GM12878 (cell line): ENCODE measurements around the gene MYL3. TPM values are rescaled to one million over a fixed set of nuclear protein-coding genes. Genes with fewer than 3 reads are reported as not detected.

Source experiments
- ATAC-seq: fragments of 200-7000 bp; cut with Tn5 transposase; 3 replicates; pipeline ENCODE4 v1.9.1; 2020; ENCODE audit warnings: mild to moderate bottlenecking, moderate library complexity
- BruUV-seq: library from RNA; stranded (reverse); fragments of 400-500 nt; replicated peaks from 2 replicates; lab custom pipeline; 2021; lab: Mats Ljungman, UMichigan
- CTCF ChIA-PET: fragments of 300-600 bp; sonication (Branson Sonifier 250); formaldehyde crosslinking; extraction: SDS; loops from one replicate; lab custom pipeline; 2021; ENCODE audit warnings: inconsistent platforms; lab: Yijun Ruan, JAX
- POLR2A ChIA-PET: fragments of 350-600 bp; formaldehyde crosslinking; extraction: SDS; loops from one replicate; lab custom pipeline; 2021; ENCODE audit warnings: inconsistent platforms; lab: Charles Lee
- RAD21 ChIA-PET: fragments of 300-600 bp; sonication (Branson Sonifier 250); formaldehyde crosslinking; loops from one replicate; lab custom pipeline; 2023; ENCODE audit warnings: antibody characterized with exemption; ENCODE audit not compliant: unreplicated experiment; lab: Charles Lee
- SMC1A ChIA-PET: fragments of 300-600 bp; sonication (Branson Sonifier 250); formaldehyde crosslinking; loops from one replicate; lab custom pipeline; 2023; ENCODE audit not compliant: unreplicated experiment, uncharacterized antibody; lab: Charles Lee
- DNase-seq: peaks from one replicate; pipeline ENCODE4 v3.0.0-alpha.2; 2011; ENCODE audit warnings: low read depth, low spot score
- FAIRE-seq: peaks from 3 replicates; lab custom pipeline; 2011; peaks lifted over from hg19 to GRCh38; lab: Jason Lieb, UNC
- H2AFZ ChIP-seq: 2 replicates; pipeline ENCODE4 v1.6.0; 2011; ENCODE audit warnings: low read depth, low read length, control low read depth; ENCODE audit not compliant: control insufficient read depth
- H3K27ac ChIP-seq: 2 replicates; pipeline ENCODE4 v1.5.1; 2011; ENCODE audit warnings: control low read depth; ENCODE audit not compliant: control insufficient read depth, insufficient read depth
- H3K27me3 ChIP-seq, 2 experiments: replicated peaks in 1 of 2; 2 replicates each; pipeline versions ENCODE4 v1.6.0 to v1.6.1; 2011; ENCODE audit warnings: low read length in 1 of 2; ENCODE audit not compliant: control insufficient read depth in 2 of 2, insufficient read depth in 2 of 2
- H3K36me3 ChIP-seq, 2 experiments: 2 replicates each; pipeline ENCODE4 v1.5.1; 2011; ENCODE audit warnings: low read length in 1 of 2; ENCODE audit not compliant: control insufficient read depth in 2 of 2, insufficient read depth in 2 of 2
- H3K4me1 ChIP-seq: 2 replicates; pipeline ENCODE4 v1.6.1; 2011; ENCODE audit warnings: mild to moderate bottlenecking, low read length, moderate library complexity, mixed read lengths; ENCODE audit not compliant: control insufficient read depth, insufficient read depth
- H3K4me2 ChIP-seq: 2 replicates; pipeline ENCODE4 v1.6.0; 2011; ENCODE audit warnings: control low read depth; ENCODE audit not compliant: control insufficient read depth, insufficient read depth
- H3K4me3 ChIP-seq: fragments of 200-600 bp; sonication (generic); 2 replicates; pipeline ENCODE4 v1.5.1; 2016
- H3K79me2 ChIP-seq: 2 replicates; pipeline ENCODE4 v1.6.0; 2011; ENCODE audit warnings: low read length; ENCODE audit not compliant: control insufficient read depth, insufficient read depth
- H3K9ac ChIP-seq: 2 replicates; pipeline ENCODE4 v1.8.0; 2011; ENCODE audit warnings: low read length, control low read depth, mixed read lengths; ENCODE audit not compliant: control insufficient read depth, insufficient read depth
- H3K9me3 ChIP-seq: replicated peaks from 3 replicates; pipeline ENCODE4 v1.5.1; 2011; ENCODE audit warnings: mild to moderate bottlenecking, low read length; ENCODE audit not compliant: control insufficient read depth, insufficient read depth
- H4K20me1 ChIP-seq: 2 replicates; pipeline ENCODE4 v1.6.0; 2011; ENCODE audit not compliant: control insufficient read depth, insufficient read depth
- EGR1 ChIP-seq, 2 experiments: IDR thresholded peaks; 1 replicate in 1 of 2; 2 replicates in 1 of 2; pipeline ENCODE4 v1.6.1; 2011 to 2012; ENCODE audit warnings: low read depth in 2 of 2, low read length in 2 of 2, borderline replicate concordance in 1 of 2, mild to moderate bottlenecking in 1 of 2, moderate library complexity in 1 of 2
- ESRRA ChIP-seq: IDR thresholded peaks from 2 replicates; pipeline ENCODE4 v1.6.1; 2012; ENCODE audit warnings: mild to moderate bottlenecking, low read length, improper control_type of control experiment
- NBN ChIP-seq: fragments of 450-650 bp; IDR thresholded peaks from 2 replicates; pipeline ENCODE4 v1.6.1; 2016
- NFXL1 ChIP-seq: fragments of 450-650 bp; IDR thresholded peaks from 2 replicates; pipeline ENCODE4 v1.6.1; 2017; ENCODE audit warnings: antibody characterized with exemption, mild to moderate bottlenecking, borderline replicate concordance
- NR2C1 ChIP-seq: fragments of 450-650 bp; IDR thresholded peaks from 2 replicates; pipeline ENCODE4 v1.6.1; 2017; ENCODE audit warnings: antibody characterized with exemption, mild to moderate bottlenecking, moderate library complexity
- RBBP5 ChIP-seq: fragments of 200-600 bp; sonication (generic); conservative IDR thresholded peaks from 2 replicates; pipeline ENCODE4 v1.6.1; 2016
- RFX5 ChIP-seq: IDR thresholded peaks from 2 replicates; pipeline ENCODE4 v1.6.1; 2011; ENCODE audit warnings: low read depth, low read length, improper control_type of control experiment
- RUNX3 ChIP-seq: IDR thresholded peaks from 2 replicates; pipeline ENCODE4 v1.6.1; 2012; ENCODE audit warnings: low read length, inconsistent platforms
- TAF1 ChIP-seq: IDR thresholded peaks from 2 replicates; pipeline ENCODE4 v1.6.1; 2011; ENCODE audit warnings: mild to moderate bottlenecking, low read depth, low read length, borderline replicate concordance
- WRNIP1 ChIP-seq: IDR thresholded peaks from 2 replicates; pipeline ENCODE4 v1.6.1; 2011; ENCODE audit warnings: low read depth, low read length, improper control_type of control experiment, borderline replicate concordance
- ZNF24 ChIP-seq: fragments of 450-650 bp; IDR thresholded peaks from 2 replicates; pipeline ENCODE4 v1.6.1; 2017; ENCODE audit warnings: antibody characterized with exemption, mild to moderate bottlenecking
- ZZZ3 ChIP-seq: IDR thresholded peaks from 2 replicates; pipeline ENCODE4 v1.6.1; 2011; ENCODE audit warnings: low read depth; ENCODE audit not compliant: control insufficient read depth, insufficient read length
- WGBS: methylation state at CpG from one replicate; pipeline ENCODE4 v1.1.6; 2016; ENCODE audit warnings: low lambda C conversion rate; ENCODE audit not compliant: insufficient replicate concordance, insufficient coverage; ENCODE audit errors: missing lambda C conversion rate; 5-methylcytosine and 5-hydroxymethylcytosine counted together
- in situ Hi-C: fragments of 300-500 bp; cut with MboI; formaldehyde crosslinking; loops from 9 replicates; pipeline ENCODE4 v1.14.3; 2018; ENCODE audit warnings: mixed read lengths
- intact Hi-C: fragments of 100-400 bp; cut with micrococcal nuclease; formaldehyde crosslinking; loops from one replicate; pipeline ENCODE4 v1.14.2; 2022; ENCODE audit not compliant: unreplicated experiment
- polyA plus RNA-seq, 11 experiments: library from polyadenylated mRNA; depleted of rRNA in 4 of 11; unstranded in 6 of 11; stranded (reverse) in 5 of 11; fragments of >200 nt; fragmentation: Nextera tagmentation in 4 of 11; fragmentation: Illumina TruSeq in 1 of 11; extraction: Ambion mirVana in 4 of 11; extraction: Trizol in 1 of 11; gene quantifications; 1 replicate in 1 of 11; 2 replicates in 10 of 11; pipeline versions ENCODE4 v1.2.1 to v1.2.3, GENCODE V29; 2011 to 2016; ENCODE audit warnings: inconsistent platforms in 2 of 11, missing spikeins in 2 of 11, low read depth in 1 of 11
- total RNA-seq, 4 experiments: library from RNA; depleted of rRNA in 3 of 4; stranded (reverse); fragments of >200 nt in 3 of 4; fragmentation: Illumina TruSeq in 1 of 4; extraction: Trizol in 1 of 4; gene quantifications; 2 replicates each; pipeline versions ENCODE4 v1.2.1 to v1.2.3, GENCODE V29; 2013 to 2021
- TF ChIP-seq, protein P1 (sequence below): fragments of 150-350 bp; IDR thresholded peaks from 2 replicates; pipeline ENCODE4 v1.6.1; 2016; ENCODE audit warnings: low read depth, low read length
- TF ChIP-seq, protein P2 (sequence below): fragments of 450-650 bp; conservative IDR thresholded peaks from 2 replicates; pipeline ENCODE4 v1.6.1; 2017; ENCODE audit warnings: mild to moderate bottlenecking, moderate library complexity
- TF ChIP-seq, protein P3 (sequence below): fragments of 450-650 bp; IDR thresholded peaks from 2 replicates; pipeline ENCODE4 v1.6.1; 2017; ENCODE audit warnings: mild to moderate bottlenecking

The MYL3 gene
- total and polyA plus RNA-seq, 10 of the 15 experiments (the other 5 are each of a cell fraction or from before 2014, with no cell fraction given), result 0.40 TPM; not detected in 9

GRCh38 chr3:46838301-46838700 is 24.9 kb downstream of the MYL3 start (continued):
- TF ChIP-seq, protein P1, sequence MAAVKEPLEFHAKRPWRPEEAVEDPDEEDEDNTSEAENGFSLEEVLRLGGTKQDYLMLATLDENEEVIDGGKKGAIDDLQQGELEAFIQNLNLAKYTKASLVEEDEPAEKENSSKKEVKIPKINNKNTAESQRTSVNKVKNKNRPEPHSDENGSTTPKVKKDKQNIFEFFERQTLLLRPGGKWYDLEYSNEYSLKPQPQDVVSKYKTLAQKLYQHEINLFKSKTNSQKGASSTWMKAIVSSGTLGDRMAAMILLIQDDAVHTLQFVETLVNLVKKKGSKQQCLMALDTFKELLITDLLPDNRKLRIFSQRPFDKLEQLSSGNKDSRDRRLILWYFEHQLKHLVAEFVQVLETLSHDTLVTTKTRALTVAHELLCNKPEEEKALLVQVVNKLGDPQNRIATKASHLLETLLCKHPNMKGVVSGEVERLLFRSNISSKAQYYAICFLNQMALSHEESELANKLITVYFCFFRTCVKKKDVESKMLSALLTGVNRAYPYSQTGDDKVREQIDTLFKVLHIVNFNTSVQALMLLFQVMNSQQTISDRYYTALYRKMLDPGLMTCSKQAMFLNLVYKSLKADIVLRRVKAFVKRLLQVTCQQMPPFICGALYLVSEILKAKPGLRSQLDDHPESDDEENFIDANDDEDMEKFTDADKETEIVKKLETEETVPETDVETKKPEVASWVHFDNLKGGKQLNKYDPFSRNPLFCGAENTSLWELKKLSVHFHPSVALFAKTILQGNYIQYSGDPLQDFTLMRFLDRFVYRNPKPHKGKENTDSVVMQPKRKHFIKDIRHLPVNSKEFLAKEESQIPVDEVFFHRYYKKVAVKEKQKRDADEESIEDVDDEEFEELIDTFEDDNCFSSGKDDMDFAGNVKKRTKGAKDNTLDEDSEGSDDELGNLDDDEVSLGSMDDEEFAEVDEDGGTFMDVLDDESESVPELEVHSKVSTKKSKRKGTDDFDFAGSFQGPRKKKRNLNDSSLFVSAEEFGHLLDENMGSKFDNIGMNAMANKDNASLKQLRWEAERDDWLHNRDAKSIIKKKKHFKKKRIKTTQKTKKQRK, result no peak
- TF ChIP-seq EGR1 (IDR thresholded peaks at IDR 0.05; ENCODE audit: borderline replicate concordance in 1 of 2, low read depth in 2 of 2, low read length in 2 of 2), result no peak

- H4K20me1 ChIP-seq, result no peaks in the 10 kb centered on the region
- TF ChIP-seq RUNX3 (no peak), ZNF24 (no peak), ESRRA (no peak), NBN (no peak), NR2C1 (no peak), NFXL1 (no peak), ZZZ3 (no peak), RBBP5 (no peak), RFX5 (no peak), TAF1 (no peak), WRNIP1 (no peak)
- TF ChIP-seq, protein P2, sequence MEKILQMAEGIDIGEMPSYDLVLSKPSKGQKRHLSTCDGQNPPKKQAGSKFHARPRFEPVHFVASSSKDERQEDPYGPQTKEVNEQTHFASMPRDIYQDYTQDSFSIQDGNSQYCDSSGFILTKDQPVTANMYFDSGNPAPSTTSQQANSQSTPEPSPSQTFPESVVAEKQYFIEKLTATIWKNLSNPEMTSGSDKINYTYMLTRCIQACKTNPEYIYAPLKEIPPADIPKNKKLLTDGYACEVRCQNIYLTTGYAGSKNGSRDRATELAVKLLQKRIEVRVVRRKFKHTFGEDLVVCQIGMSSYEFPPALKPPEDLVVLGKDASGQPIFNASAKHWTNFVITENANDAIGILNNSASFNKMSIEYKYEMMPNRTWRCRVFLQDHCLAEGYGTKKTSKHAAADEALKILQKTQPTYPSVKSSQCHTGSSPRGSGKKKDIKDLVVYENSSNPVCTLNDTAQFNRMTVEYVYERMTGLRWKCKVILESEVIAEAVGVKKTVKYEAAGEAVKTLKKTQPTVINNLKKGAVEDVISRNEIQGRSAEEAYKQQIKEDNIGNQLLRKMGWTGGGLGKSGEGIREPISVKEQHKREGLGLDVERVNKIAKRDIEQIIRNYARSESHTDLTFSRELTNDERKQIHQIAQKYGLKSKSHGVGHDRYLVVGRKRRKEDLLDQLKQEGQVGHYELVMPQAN, result no peak
- TF ChIP-seq, protein P3, sequence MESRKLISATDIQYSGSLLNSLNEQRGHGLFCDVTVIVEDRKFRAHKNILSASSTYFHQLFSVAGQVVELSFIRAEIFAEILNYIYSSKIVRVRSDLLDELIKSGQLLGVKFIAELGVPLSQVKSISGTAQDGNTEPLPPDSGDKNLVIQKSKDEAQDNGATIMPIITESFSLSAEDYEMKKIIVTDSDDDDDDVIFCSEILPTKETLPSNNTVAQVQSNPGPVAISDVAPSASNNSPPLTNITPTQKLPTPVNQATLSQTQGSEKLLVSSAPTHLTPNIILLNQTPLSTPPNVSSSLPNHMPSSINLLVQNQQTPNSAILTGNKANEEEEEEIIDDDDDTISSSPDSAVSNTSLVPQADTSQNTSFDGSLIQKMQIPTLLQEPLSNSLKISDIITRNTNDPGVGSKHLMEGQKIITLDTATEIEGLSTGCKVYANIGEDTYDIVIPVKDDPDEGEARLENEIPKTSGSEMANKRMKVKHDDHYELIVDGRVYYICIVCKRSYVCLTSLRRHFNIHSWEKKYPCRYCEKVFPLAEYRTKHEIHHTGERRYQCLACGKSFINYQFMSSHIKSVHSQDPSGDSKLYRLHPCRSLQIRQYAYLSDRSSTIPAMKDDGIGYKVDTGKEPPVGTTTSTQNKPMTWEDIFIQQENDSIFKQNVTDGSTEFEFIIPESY, result no peak
- no peak overlapping the region for H3K4me2 ChIP-seq
- no peak for DNase-seq
- WGBS, result 67% methylated on average over 4 of the region's 4 CpGs
- FAIRE-seq, result no peak
- H3K27me3 ChIP-seq, result no peaks in the 10 kb centered on the region
- H3K4me1 ChIP-seq, result peaks cover 3% of the 10 kb centered on the region; the same call in 1 of the 2 replicates
- ATAC-seq, result no peak
- peaks cover 7% of the 10 kb centered on the region; the same call in 2 of the 3 replicates for H3K9me3 ChIP-seq
- POLR2A ChIA-PET, result no interaction called here
- in situ Hi-C loops (no loop called here), intact Hi-C loops (no loop called here)
- no peaks in the 10 kb centered on the region for H3K79me2 ChIP-seq
- CTCF ChIA-PET, result no interaction called here
- no peak overlapping the region for H3K27ac ChIP-seq
- H3K4me3 ChIP-seq, result no peak overlapping the region
- SMC1A ChIA-PET, result no interaction called here
- no TSS peak for BruUV-seq
- H2AFZ ChIP-seq, result no peak overlapping the region
- no peak overlapping the region for H3K9ac ChIP-seq
- H3K36me3 ChIP-seq, result no peaks in the 10 kb centered on the region
- RAD21 ChIA-PET, result no interaction called here
These were observed 27.8 kb downstream of the MYL3 start for GRCh38 chr3:46835491-46835890.
